ENCODE results near the gene IQCF6. TPM values are rescaled to one million over a fixed set of nuclear protein-coding genes. Genes with fewer than 3 reads are reported as not detected.

The IQCF6 gene
- total RNA-seq, 1 donor from 2014 or later, result not detected

DNA sequence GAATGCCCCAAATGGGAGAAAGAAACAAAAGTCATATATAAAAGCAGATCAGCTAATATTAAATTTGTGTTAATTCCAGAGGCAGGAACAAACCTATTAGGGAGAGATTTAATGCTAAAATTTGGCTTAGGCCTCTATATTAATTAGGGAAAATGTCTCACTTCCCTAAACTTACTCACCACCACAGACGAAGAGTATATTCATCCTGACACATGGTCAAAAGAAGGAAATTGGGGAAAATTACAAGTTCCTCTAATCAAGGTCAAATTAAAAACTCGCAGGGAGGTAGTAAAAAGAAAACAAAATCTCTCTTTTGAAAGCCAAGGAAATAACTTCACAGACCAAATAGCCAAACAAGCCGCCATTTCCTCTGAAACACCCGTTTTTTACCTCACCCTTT, 39.9 kb downstream of the IQCF6 start:
- Histone ChIP-seq H3K4me3 (ENCODE audit: low read depth, low read length) (no peak overlapping the region), H3K36me3 (ENCODE audit: control insufficient read depth, insufficient read depth, low read length) (no peaks in the 10 kb centered on the region), H3K27me3 (ENCODE audit: control insufficient read depth, insufficient read depth, low read length) (no peaks in the 10 kb centered on the region)
- DNase-seq (ENCODE audit: low read depth), result no peak
- TF ChIP-seq, protein P1, sequence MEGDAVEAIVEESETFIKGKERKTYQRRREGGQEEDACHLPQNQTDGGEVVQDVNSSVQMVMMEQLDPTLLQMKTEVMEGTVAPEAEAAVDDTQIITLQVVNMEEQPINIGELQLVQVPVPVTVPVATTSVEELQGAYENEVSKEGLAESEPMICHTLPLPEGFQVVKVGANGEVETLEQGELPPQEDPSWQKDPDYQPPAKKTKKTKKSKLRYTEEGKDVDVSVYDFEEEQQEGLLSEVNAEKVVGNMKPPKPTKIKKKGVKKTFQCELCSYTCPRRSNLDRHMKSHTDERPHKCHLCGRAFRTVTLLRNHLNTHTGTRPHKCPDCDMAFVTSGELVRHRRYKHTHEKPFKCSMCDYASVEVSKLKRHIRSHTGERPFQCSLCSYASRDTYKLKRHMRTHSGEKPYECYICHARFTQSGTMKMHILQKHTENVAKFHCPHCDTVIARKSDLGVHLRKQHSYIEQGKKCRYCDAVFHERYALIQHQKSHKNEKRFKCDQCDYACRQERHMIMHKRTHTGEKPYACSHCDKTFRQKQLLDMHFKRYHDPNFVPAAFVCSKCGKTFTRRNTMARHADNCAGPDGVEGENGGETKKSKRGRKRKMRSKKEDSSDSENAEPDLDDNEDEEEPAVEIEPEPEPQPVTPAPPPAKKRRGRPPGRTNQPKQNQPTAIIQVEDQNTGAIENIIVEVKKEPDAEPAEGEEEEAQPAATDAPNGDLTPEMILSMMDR (IDR thresholded peaks at IDR 0.05; ENCODE audit: insufficient read depth, low read length, severe bottlenecking), result no peak
- no peak for FAIRE-seq

DNA sequence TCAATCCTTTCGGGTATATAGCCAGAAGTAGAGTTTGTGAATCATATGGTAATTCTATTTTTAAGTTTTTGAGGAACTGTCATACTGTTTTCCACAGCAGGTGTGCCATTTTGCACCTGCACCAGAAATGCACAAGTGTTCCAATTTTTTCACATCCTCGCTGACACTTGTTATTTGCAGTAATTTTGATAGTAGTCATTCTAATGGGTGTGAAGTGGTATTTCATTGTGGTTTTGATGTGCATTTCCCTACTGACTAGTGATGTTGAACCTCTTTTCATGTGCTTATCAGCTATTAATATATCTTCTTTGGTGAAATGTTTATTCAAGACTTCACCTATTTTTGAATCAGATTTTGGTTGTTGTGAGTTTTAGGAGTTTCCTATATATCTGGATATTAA, 43.1 kb downstream of the IQCF6 start:
- FAIRE-seq, result no peak
- Histone ChIP-seq H3K36me3 (ENCODE audit: control insufficient read depth, insufficient read depth, low read length) (no peaks in the 10 kb centered on the region), H3K27me3 (ENCODE audit: control insufficient read depth, insufficient read depth, low read length) (no peaks in the 10 kb centered on the region)

GRCh38 chr3:51735039-51735438, 44.0 kb downstream of the IQCF6 start:
- Histone ChIP-seq H3K27me3 (ENCODE audit: control insufficient read depth, insufficient read depth, low read length) (no peaks in the 10 kb centered on the region), H3K4me3 (ENCODE audit: low read depth, low read length) (no peak overlapping the region), H3K36me3 (ENCODE audit: control insufficient read depth, insufficient read depth, low read length) (no peaks in the 10 kb centered on the region)
- FAIRE-seq (no peak), DNase-seq (ENCODE audit: low read depth) (no peak)
- TF ChIP-seq, protein P1 (IDR thresholded peaks at IDR 0.05; ENCODE audit: insufficient read depth, low read length, severe bottlenecking), result no peak

More for the DNA sequence above, 43.1 kb downstream of the IQCF6 start:
- no peak overlapping the region for H3K4me3 ChIP-seq (ENCODE audit: low read depth, low read length)
- TF ChIP-seq, protein P1 (IDR thresholded peaks at IDR 0.05; ENCODE audit: insufficient read depth, low read length, severe bottlenecking), result no peak
- DNase-seq (ENCODE audit: low read depth), result no peak

- no peak for DNase-seq (ENCODE audit: low read depth)
- FAIRE-seq, result no peak
- no peaks in the 10 kb centered on the region for H3K27me3 ChIP-seq (ENCODE audit: control insufficient read depth, insufficient read depth, low read length)
- no peaks in the 10 kb centered on the region for H3K36me3 ChIP-seq (ENCODE audit: control insufficient read depth, insufficient read depth, low read length)
- no peak overlapping the region for H3K4me3 ChIP-seq (ENCODE audit: low read depth, low read length)
- TF ChIP-seq, protein P1 (IDR thresholded peaks at IDR 0.05; ENCODE audit: insufficient read depth, low read length, severe bottlenecking), result no peak
Observed at GRCh38 chr3:51734572-51734907, 44.5 kb downstream of the IQCF6 start.

- TF ChIP-seq, protein P1 (IDR thresholded peaks at IDR 0.05; ENCODE audit: insufficient read depth, low read length, severe bottlenecking), result no peak
- no peak overlapping the region for H3K4me3 ChIP-seq (ENCODE audit: low read depth, low read length)
- FAIRE-seq, result no peak
- DNase-seq (ENCODE audit: low read depth), result no peak
- H3K36me3 ChIP-seq (ENCODE audit: control insufficient read depth, insufficient read depth, low read length), result no peaks in the 10 kb centered on the region
- no peaks in the 10 kb centered on the region for H3K27me3 ChIP-seq (ENCODE audit: control insufficient read depth, insufficient read depth, low read length)
Observed at GRCh38 chr3:51733859-51734571, 45.0 kb downstream of the IQCF6 start.

Data from bronchial epithelial cell (primary cell).